Gastroesophageal sphincter (tissue), 4 donors: ENCODE data around the gene PDCD1. TPM values are rescaled to one million over a fixed set of nuclear protein-coding genes. Genes with fewer than 3 reads are reported as not detected.

Experiments used
- ATAC-seq: fragments of 150-250 bp; one replicate; pipeline ENCODE4 v1.9.1; 2016; ENCODE audit warnings: mild to moderate bottlenecking, moderate library complexity
- H3K27ac ChIP-seq, 4 donors: fragments of 200-600 bp; sonication (generic) in 3 of 4; 1 replicate in 3 of 4; 2 replicates in 1 of 4; pipeline ENCODE4 v1.5.1; 2016 to 2019
- H3K27me3 ChIP-seq: fragments of 200-600 bp; sonication (generic); one replicate; pipeline ENCODE4 v1.5.1; 2019
- H3K36me3 ChIP-seq, 2 donors: fragments of 200-600 bp; sonication (generic); one replicate each; pipeline ENCODE4 v1.5.1; 2019; ENCODE audit warnings: control low read depth in 1 of 2
- H3K4me1 ChIP-seq, 3 donors: fragments of 200-600 bp; sonication (generic); 1 replicate in 2 of 3; 2 replicates in 1 of 3; pipeline ENCODE4 v1.5.1; 2016 to 2019; ENCODE audit warnings: control low read depth in 2 of 3
- H3K4me3 ChIP-seq, 2 donors: fragments of 200-600 bp; sonication (generic); one replicate each; pipeline ENCODE4 v1.5.1; 2019; ENCODE audit warnings: mild to moderate bottlenecking in 1 of 2, moderate library complexity in 1 of 2
- H3K9me3 ChIP-seq, 3 donors: fragments of 200-600 bp; sonication (generic); one replicate each; pipeline ENCODE4 v1.5.1; 2017 to 2019; ENCODE audit warnings: control low read depth in 2 of 3
- EP300 ChIP-seq: sonication (generic); formaldehyde crosslinking; IDR thresholded peaks from one replicate; pipeline ENCODE4 v1.6.1; 2017; ENCODE audit warnings: antibody characterized with exemption, mild to moderate bottlenecking
- POLR2A ChIP-seq, 2 donors: fragments of 450-650 bp; IDR thresholded peaks; one replicate each; pipeline ENCODE4 v1.6.1; 2017; ENCODE audit warnings: antibody characterized with exemption in 2 of 2, mild to moderate bottlenecking in 2 of 2, moderate library complexity in 1 of 2
- POLR2AphosphoS5 ChIP-seq: sonication (generic); formaldehyde crosslinking; IDR thresholded peaks from one replicate; pipeline ENCODE4 v1.6.1; 2017; ENCODE audit warnings: antibody characterized with exemption
- WGBS, 2 donors: methylation state at CpG; one replicate each; pipeline ENCODE4 v1.1.5; 2018; ENCODE audit warnings: low coverage in 1 of 2; 5-methylcytosine and 5-hydroxymethylcytosine counted together
- total RNA-seq, 4 donors: library from RNA; depleted of rRNA; stranded (reverse); fragments of >200 nt; gene quantifications; one replicate each; pipeline ENCODE4 v1.1.0, GENCODE V29; 2016
- TF ChIP-seq, protein P1 (sequence below), 4 experiments: fragments of 200-600 bp in 2 of 4; fragments of 450-650 bp in 2 of 4; sonication (generic) in 1 of 4; IDR thresholded peaks; one replicate each; pipeline ENCODE4 v1.5.1; 2017 to 2019; ENCODE audit warnings: antibody characterized with exemption in 4 of 4, mild to moderate bottlenecking in 2 of 4, moderate library complexity in 2 of 4

Gene PDCD1
- total RNA-seq, 4 donors from 2014 or later = 0.19 to 0.54 TPM; not detected in 2

DNA sequence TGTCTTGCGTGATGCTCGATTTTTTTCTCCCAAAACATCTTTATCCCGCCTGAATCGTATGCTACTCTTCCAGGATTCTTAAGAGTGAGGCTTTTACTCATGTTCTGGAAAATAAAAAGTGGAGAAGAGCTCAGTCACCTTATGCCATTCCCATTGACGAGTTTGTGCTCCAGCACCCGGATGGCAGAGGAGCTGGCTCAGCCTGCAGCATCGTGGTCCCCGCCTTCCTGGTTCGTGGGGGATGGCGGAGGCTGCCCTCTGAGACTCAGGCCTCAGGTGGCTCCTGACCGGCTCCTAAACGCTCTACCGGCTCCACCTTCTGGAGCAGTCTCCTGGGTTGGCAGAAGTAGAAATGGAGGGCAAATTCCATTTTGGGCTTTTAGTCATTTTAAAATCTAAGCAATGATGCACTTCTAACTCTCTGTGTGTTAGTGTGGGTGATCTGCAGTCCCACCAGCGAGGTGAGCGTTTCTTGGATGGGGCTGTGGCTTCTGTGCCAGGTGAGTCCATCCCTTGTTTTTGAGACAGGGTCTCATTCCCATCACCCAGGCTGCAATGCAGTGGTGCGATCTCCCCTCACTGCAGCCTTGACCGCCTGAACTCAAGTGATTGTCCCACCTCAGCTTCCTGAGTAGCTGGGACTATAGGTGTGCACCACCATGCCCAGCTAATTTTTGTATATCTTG, 38.7 kb upstream of the PDCD1 start:
- Histone ChIP-seq H3K27me3 (peaks cover 7% of the 10 kb centered on the region), H3K9me3 (no peaks in the 10 kb centered on the region), H3K4me3 (no peak overlapping the region), H3K27ac (no peak overlapping the region), H3K36me3 (no peaks in the 10 kb centered on the region), H3K4me1 (peaks cover 0 to 34% (median 4%) of the 10 kb centered on the region in 3 donors)
- 74 to 85% methylated on average over 7 to 8 of the region's 17 CpGs for WGBS, 2 donors
- no peak for TF ChIP-seq POLR2A (IDR thresholded peaks at IDR 0.05)
- no peak for TF ChIP-seq EP300
- TF ChIP-seq POLR2AphosphoS5 = no peak
- TF ChIP-seq, protein P1, sequence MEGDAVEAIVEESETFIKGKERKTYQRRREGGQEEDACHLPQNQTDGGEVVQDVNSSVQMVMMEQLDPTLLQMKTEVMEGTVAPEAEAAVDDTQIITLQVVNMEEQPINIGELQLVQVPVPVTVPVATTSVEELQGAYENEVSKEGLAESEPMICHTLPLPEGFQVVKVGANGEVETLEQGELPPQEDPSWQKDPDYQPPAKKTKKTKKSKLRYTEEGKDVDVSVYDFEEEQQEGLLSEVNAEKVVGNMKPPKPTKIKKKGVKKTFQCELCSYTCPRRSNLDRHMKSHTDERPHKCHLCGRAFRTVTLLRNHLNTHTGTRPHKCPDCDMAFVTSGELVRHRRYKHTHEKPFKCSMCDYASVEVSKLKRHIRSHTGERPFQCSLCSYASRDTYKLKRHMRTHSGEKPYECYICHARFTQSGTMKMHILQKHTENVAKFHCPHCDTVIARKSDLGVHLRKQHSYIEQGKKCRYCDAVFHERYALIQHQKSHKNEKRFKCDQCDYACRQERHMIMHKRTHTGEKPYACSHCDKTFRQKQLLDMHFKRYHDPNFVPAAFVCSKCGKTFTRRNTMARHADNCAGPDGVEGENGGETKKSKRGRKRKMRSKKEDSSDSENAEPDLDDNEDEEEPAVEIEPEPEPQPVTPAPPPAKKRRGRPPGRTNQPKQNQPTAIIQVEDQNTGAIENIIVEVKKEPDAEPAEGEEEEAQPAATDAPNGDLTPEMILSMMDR (IDR thresholded peaks at IDR 0.05) = no peak
- ATAC-seq = no peak

DNA sequence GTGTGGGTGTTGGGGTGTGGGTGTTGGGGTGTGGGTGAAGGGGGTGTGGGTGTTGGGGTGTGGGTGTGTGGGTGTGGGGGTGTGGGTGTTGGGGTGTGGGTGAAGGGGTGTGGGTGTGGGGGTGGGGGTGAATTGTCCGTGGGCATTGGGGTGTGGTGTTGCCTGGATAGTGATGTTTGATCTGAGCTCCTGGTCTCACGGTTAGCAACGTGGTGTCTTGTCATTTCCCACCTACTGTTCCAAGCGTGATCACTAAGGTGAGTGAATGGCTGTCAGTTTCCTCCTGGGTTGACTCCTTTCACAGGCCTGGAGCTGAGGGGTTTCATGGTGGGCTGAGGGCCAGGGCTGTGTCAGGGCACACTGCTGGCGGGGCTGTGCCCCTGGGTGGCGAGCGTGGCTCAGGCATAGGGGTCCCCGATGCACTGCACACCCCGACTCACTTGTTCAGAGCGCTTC, 38.1 kb upstream of the PDCD1 start:
- TF ChIP-seq, protein P1 (IDR thresholded peaks at IDR 0.05) = no peak
- TF ChIP-seq POLR2AphosphoS5 = no peak
- no peak for TF ChIP-seq EP300
- no peak for TF ChIP-seq POLR2A (IDR thresholded peaks at IDR 0.05)
- Histone ChIP-seq H3K4me1 (peaks cover 0 to 38% (median 4%) of the 10 kb centered on the region in 3 donors), H3K27me3 (peaks cover 4% of the 10 kb centered on the region), H3K27ac (no peak overlapping the region), H3K4me3 (no peak overlapping the region), H3K9me3 (no peaks in the 10 kb centered on the region), H3K36me3 (no peaks in the 10 kb centered on the region)
- 91 to 100% methylated on average over 1 to 8 of the region's 10 CpGs for WGBS, 2 donors
- ATAC-seq = no peak

DNA sequence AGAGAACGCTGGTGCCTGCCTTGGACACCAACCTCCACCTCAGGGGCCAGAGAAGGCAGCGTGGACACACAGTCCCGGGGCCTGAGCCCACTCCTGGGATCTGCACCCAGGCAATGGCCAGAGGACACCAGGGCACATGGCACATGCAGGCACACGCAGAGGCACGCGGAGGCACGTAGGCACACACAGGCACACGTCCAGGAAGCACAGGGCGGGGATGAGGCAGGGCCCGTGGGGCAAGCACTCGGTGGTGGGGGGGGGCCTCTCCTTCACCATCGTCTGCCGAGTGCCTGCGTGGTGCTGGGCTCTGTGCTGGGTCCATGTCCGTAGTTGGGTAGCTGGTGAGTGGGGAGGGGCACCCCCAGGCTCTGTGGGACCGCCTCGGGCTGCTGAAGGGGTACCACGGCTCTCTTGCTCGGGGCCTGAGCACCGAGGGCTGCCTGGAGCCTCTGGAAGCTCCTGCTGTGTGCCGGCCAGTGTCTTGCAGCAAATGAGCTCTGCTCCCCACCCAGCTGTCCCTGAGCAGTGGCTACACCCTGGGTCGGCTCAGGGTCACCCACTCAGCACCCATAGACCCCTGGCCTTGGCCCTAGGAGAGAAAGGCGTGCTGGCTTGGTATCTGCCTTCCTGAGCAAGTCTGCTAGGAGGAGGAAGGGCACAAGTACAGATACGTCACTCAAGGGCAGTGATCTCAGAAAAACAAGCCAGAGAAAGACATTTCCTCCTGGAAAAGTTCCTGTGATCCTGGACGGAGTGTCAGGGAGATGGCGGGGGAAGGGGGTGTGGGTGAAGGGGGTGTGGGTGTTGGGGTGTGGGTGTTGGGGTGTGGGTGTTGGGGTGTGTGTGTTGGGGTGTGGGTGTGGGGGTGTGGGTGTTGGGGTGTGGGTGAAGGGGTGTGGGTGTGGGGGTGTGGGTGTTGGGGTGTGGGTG, 37.3 kb upstream of the PDCD1 start:
- Histone ChIP-seq H3K4me1 (peaks cover 0 to 33% (median 4%) of the 10 kb centered on the region in 3 donors), H3K36me3 (no peaks in the 10 kb centered on the region), H3K27ac (peak overlapping the region in 2 of 4 donors; percentile 53 to 67), H3K9me3 (no peaks in the 10 kb centered on the region), H3K4me3 (no peak overlapping the region), H3K27me3 (no peaks in the 10 kb centered on the region)
- peak; percentile 31 for ATAC-seq
- TF ChIP-seq, protein P1 (IDR thresholded peaks at IDR 0.05) = no peak
- TF ChIP-seq POLR2AphosphoS5 = no peak
- TF ChIP-seq EP300 = no peak
- no peak for TF ChIP-seq POLR2A (IDR thresholded peaks at IDR 0.05)
- WGBS, 2 donors = 60% methylated on average over 3 of the region's 26 CpGs; no CpG with 5 or more reads in 1 of the 2 donors

DNA sequence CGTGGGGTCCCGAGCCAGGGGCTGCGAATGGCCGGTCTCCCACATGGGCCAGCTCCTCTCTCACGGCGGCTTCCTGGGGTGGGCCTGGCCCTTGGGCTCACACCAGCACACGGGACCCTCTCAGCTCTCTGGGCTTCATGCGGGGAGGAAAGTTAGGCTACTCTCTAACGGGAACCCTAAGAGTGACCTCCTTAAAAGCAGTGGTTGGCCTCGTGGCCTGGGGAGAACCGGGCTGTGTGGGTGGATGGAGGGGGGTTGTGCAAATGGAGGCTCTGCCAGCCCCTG, 36.7 kb upstream of the PDCD1 start:
- WGBS, 2 donors = no CpG with 5 or more reads among the region's 11 CpGs
- peaks cover 0 to 31% (median 4%) of the 10 kb centered on the region in 3 donors for H3K4me1 ChIP-seq
- no peaks in the 10 kb centered on the region for H3K9me3 ChIP-seq
- H3K4me3 ChIP-seq = no peak overlapping the region
- peak overlapping the region in 1 of 4 donors; percentile 67 for H3K27ac ChIP-seq
- H3K27me3 ChIP-seq = no peaks in the 10 kb centered on the region
- TF ChIP-seq POLR2AphosphoS5 (no peak), EP300 (no peak), POLR2A (IDR thresholded peaks at IDR 0.05) (no peak)
- TF ChIP-seq, protein P1 (IDR thresholded peaks at IDR 0.05) = no peak
- no peak for ATAC-seq
- H3K36me3 ChIP-seq = no peaks in the 10 kb centered on the region
